ENCODE results near the gene PHC2. TPM values are rescaled to one million over a fixed set of nuclear protein-coding genes. Genes with fewer than 3 reads are reported as not detected.

Gene PHC2
- total RNA-seq, 1 donor, result 75.6 TPM

DNA sequence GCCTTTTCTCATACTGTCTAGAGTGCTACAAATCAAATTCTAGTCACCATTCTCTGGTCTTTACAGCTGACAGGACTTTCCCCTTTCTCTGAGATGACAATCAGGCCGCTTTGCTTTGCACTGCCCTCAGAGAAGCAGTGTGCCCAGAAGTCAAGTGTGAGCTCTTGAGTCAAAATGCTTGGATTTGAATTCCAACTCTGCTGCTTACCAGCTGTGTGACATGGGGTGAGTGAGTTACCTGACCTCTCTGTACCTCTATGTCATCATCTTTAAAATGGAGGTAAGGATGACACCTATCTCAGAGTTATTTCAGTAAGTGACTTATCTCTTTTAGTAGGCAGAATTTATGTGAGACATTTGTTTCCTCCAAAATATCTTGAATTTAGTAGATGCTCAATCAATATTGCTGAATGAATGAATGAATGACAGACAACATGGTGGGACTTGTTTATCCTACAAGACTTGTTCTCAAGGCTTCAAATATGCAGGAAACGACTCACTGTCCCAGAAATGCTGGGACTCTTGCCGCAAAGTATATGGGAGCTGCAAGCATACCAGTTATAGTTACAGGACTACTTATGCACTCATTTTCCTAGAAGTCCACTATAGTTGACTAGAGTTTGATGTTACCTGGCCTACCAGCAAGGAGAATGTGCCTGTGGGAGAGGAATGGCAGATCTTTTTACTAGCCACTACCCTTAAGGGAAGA, 71.9 kb downstream of the PHC2 start:
- DNase-seq (ENCODE audit: low read depth), result no peak
- TF ChIP-seq, protein P1, sequence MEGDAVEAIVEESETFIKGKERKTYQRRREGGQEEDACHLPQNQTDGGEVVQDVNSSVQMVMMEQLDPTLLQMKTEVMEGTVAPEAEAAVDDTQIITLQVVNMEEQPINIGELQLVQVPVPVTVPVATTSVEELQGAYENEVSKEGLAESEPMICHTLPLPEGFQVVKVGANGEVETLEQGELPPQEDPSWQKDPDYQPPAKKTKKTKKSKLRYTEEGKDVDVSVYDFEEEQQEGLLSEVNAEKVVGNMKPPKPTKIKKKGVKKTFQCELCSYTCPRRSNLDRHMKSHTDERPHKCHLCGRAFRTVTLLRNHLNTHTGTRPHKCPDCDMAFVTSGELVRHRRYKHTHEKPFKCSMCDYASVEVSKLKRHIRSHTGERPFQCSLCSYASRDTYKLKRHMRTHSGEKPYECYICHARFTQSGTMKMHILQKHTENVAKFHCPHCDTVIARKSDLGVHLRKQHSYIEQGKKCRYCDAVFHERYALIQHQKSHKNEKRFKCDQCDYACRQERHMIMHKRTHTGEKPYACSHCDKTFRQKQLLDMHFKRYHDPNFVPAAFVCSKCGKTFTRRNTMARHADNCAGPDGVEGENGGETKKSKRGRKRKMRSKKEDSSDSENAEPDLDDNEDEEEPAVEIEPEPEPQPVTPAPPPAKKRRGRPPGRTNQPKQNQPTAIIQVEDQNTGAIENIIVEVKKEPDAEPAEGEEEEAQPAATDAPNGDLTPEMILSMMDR (IDR thresholded peaks at IDR 0.05; ENCODE audit: insufficient read depth, low read depth, low read length), result no peak
- no peak overlapping the region for H3K4me3 ChIP-seq (ENCODE audit: low read depth, low read length)

GRCh38 chr1:33358114-33358794, 72.6 kb downstream of the PHC2 start:
- no peak overlapping the region for H3K4me3 ChIP-seq (ENCODE audit: low read depth, low read length)
- DNase-seq (ENCODE audit: low read depth), result no peak
- TF ChIP-seq, protein P1 (IDR thresholded peaks at IDR 0.05; ENCODE audit: insufficient read depth, low read depth, low read length), result no peak

DNA sequence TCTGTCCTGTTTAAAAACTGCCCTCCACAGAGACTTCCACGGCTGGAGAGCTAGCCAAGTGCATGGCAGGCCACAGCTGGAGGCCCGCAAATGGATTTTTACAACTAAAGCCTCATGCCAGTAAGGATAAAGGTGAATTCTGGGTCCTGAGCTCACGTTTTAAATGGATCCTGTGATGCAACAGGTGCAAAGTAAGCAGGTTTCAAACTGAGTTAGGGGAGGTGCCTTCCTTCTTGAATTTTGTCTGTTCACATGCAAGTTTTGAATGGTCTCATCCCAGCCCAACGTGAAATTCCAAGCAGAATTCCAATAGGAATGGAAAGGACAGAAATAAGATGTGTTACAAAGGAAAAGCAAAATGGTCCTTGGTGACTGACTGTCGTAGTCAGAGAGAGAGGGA, 73.8 kb downstream of the PHC2 start:
- no peak for DNase-seq (ENCODE audit: low read depth)
- H3K4me3 ChIP-seq (ENCODE audit: low read depth, low read length), result no peak overlapping the region
- TF ChIP-seq, protein P1 (IDR thresholded peaks at IDR 0.05; ENCODE audit: insufficient read depth, low read depth, low read length), result no peak

DNA sequence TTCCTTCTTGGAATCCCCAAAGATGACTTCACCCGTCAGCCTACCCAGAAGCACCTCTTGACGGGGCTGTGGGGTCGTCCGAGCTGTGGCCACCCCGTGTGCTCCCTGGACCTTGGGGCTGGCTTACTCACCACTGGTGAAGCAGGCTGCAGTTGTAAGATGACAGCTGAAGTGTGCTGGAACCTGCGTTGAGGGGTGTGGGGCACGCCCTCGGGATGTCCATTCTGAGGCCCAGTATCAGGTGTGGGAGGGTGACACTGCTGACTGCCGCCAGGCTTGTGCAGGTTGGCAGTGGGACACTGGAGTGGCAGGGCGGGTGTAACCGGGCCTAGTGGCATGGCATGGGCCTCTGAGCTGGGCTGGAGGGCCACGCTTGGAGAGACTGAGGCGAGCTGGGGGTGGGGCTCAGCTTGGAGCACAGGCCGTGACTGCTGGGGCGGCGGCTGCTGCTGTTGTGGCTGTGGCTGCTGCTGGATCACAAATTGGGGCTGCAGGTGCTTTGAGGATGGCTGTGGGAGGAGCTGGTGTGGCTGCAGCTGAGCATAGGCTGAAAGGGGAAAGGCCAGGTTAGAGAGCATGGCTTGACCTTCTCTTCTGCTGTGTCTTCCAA, 76.1 kb downstream of the PHC2 start:
- DNase-seq (ENCODE audit: low read depth), result no peak
- TF ChIP-seq, protein P1 (IDR thresholded peaks at IDR 0.05; ENCODE audit: insufficient read depth, low read depth, low read length), result no peak
- H3K4me3 ChIP-seq (ENCODE audit: low read depth, low read length), result no peak overlapping the region

- no peak for DNase-seq (ENCODE audit: low read depth)
- TF ChIP-seq, protein P1 (IDR thresholded peaks at IDR 0.05; ENCODE audit: insufficient read depth, low read depth, low read length), result no peak
These were observed 77.4 kb downstream of the PHC2 start for GRCh38 chr1:33353531-33353930.

GRCh38 chr1:33351281-33351660, 79.6 kb downstream of the PHC2 start:
- TF ChIP-seq, protein P1 (IDR thresholded peaks at IDR 0.05; ENCODE audit: insufficient read depth, low read depth, low read length), result no peak
- H3K4me3 ChIP-seq (ENCODE audit: low read depth, low read length), result no peak overlapping the region
- no peak for DNase-seq (ENCODE audit: low read depth)

More at GRCh38 chr1:33353531-33353930, 77.4 kb downstream of the PHC2 start:
- no peak overlapping the region for H3K4me3 ChIP-seq (ENCODE audit: low read depth, low read length)

Measured in fibroblast of villous mesenchyme (primary cell).